Superior temporal gyrus (tissue), 1 donor: ENCODE results near the gene MYO7B.

Experiments
- DNase-seq: peaks from one replicate; pipeline ENCODE4 v3.0.0-alpha.2; 2016; ENCODE audit errors: extremely low spot score

MYO7B gene

DNA sequence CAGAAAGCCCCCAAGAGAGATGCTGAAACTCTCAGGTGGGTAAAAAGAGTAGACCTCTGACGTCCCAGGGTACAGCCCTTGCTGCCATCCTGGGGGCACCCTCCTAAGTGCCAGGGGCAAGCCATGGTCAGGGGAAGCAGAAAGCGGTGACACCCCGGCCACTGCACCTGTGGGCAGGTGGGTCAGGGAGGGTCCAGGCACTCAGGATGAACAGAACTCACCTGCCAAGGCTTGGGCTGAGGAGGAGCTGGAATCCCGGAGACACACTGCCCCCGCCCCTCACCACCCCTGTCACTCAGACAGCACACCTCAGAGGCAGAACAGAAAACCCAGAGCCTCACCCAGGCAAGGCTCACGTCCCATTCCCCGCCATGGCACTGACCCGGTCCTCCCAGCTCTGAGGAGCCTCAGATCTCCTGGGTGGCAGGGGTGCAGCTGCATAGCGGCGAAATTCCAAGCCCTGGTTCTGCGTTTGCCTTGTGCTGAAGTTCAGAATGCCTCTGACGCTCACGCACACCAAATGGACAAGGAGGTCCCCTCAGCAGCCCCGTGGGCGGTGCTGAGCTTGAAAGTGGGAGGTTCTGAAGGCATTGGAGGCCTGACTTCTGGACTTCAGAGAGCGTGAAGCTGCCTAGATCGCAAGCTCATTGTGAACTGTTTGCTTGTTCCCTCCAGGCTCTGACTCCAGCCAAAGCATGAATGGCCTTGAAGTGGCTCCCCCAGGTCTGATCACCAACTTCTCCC, 114.7 kb downstream of the MYO7B start:
- DNase-seq, result peak; percentile 13

DNA sequence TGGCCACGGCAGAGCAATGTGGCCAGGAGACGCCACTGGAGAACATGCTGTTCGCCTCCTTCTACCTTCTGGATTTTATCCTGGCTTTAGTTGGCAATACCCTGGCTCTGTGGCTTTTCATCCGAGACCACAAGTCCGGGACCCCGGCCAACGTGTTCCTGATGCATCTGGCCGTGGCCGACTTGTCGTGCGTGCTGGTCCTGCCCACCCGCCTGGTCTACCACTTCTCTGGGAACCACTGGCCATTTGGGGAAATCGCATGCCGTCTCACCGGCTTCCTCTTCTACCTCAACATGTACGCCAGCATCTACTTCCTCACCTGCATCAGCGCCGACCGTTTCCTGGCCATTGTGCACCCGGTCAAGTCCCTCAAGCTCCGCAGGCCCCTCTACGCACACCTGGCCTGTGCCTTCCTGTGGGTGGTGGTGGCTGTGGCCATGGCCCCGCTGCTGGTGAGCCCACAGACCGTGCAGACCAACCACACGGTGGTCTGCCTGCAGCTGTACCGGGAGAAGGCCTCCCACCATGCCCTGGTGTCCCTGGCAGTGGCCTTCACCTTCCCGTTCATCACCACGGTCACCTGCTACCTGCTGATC, 115.4 kb downstream of the MYO7B start:
- DNase-seq, result no peak

DNA sequence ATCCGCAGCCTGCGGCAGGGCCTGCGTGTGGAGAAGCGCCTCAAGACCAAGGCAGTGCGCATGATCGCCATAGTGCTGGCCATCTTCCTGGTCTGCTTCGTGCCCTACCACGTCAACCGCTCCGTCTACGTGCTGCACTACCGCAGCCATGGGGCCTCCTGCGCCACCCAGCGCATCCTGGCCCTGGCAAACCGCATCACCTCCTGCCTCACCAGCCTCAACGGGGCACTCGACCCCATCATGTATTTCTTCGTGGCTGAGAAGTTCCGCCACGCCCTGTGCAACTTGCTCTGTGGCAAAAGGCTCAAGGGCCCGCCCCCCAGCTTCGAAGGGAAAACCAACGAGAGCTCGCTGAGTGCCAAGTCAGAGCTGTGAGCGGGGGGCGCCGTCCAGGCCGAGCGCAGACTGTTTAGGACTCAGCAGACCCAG, 115.9 kb downstream of the MYO7B start:
- no peak for DNase-seq

DNA sequence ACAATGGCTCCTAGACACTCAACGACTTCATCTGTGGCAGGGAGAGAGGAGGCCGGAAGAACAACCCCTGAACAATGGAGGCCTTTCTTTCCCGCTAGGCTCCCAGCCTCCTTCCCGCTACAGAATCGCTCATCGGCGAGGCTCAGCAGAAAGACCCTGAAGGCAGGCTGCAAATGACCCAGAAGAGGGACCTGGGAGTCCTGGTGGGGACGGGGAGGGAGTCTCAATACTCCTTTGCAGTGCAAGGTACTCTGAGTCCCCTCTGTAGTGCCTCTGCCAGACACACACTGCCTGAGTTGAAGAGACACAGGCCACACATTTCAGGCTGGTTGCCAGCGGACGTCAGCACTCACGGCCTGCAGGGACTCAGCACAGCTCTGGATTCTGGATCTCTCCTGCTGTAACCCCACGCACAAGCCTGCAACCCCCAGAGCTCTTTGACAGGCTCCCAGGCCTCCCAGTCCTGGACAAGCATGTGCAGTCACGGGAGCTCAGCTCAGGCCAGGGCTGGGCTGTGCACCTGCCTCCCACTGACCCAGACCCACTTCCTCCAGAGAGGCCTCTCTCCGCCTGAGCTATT, 116.6 kb downstream of the MYO7B start:
- DNase-seq, result peak; percentile 89

DNA sequence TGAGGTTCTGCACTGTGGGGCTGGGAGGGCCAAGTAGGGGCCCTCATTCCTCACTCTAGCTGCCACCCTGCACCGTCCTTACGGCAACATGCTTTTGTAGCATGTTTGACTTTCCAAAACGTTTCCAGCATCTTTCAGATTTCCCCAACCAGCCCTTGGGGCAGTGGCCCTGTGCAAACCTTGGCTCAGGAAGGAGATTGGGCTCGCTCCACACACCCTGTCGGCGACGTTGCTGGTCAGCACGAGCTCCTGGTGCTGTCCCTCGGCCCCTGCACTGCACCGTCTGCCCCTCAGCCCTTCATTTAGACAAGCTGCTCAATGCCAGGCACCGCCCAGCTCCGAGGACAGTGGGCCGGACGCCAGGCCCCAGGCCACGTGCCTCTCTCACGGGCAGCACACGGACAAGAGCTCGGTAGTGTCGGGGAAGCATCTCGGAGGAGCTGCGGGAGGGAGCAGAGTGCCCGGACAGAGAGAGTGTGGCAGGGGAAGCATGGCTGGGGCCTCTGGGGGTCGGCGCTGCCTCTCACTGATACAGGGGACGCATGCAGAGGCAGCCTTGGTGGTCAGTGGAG, 117.4 kb downstream of the MYO7B start:
- DNase-seq, result no peak

DNA sequence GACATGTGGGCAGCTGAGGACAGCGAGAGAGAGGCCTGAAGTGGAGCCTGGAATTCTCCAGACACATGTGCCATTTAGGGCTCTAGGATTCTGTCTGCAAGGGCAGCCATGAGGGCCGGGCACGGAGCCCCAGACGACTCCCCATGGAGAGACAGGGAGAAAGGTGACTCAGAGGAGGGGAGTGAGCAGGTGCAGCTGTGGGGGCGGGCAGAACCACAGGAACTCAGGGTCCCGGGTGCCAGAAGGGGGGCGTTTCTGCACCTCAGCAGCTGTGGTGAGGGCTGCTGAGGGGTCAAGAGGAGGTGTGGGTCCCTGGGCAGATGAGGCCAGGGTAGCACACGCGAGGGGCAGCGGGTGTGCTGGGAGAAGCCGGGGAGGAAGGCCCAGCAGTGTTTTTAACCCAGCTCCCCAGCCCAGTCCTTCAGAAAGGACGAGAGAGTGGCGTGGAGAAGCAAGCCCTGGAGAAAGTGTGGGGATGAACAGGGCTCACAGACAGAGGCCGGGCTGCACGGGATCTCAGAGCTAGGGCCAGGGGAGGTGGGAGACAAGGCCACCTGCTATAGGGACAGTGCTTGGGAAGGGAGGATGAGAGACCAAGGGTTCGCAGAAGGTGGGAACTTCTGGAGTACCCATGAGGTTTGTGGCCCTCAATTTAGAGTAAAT, 118.1 kb downstream of the MYO7B start:
- DNase-seq, result no peak

DNA sequence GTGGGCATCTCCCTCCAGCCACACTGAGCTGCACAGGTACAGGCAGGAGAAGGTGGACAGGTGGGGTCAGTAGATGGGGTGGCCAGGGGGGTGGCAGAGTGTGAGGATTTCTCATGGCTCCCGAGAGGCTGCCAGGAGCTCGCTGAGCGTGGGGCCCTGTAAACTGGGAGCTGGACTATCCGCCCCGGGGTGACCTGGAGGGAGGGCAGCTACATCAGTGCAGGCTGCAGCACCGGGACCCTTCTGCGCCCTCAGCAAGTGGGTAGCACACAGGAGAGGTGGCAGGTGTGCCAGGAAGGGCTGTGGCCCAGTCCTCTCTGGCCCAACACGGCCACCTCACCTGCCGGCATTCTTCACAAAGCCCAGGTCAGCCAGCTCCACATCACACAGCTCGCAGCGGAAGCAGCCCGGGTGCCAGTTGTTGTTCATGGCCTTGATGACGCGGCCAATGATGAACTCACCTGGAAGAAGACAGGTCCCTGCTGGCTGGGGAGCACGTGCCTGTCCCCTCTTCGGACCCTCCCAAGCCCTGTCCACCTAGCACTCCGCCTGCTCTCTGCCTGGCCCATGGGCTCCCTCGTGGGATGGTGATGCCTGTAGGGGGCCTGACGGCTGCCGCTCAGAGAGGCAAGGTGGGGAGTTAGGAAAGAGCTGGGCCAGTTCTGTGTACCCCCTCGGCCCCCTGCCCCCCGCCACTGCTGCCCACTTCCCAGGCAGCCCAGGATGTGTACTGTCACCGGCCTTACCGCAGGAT, 118.8 kb downstream of the MYO7B start:
- DNase-seq, result no peak

DNA sequence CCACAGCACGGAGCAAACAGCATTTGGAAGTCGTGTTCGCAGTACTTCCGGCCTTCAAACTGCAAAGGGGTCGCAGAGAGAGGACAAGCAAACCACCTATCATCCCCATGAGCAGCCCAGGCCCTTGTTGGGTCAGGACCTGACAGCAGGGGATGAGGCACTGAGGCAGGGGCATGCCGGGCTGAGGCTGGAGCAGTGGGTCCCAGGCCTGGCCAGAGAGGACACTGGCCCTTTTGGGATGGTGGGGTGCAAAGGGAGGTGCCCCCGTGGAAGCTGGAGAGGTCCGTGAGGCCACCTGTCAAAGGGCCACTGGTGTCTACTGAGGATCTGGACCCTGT, 119.3 kb downstream of the MYO7B start:
- DNase-seq, result no peak

DNA sequence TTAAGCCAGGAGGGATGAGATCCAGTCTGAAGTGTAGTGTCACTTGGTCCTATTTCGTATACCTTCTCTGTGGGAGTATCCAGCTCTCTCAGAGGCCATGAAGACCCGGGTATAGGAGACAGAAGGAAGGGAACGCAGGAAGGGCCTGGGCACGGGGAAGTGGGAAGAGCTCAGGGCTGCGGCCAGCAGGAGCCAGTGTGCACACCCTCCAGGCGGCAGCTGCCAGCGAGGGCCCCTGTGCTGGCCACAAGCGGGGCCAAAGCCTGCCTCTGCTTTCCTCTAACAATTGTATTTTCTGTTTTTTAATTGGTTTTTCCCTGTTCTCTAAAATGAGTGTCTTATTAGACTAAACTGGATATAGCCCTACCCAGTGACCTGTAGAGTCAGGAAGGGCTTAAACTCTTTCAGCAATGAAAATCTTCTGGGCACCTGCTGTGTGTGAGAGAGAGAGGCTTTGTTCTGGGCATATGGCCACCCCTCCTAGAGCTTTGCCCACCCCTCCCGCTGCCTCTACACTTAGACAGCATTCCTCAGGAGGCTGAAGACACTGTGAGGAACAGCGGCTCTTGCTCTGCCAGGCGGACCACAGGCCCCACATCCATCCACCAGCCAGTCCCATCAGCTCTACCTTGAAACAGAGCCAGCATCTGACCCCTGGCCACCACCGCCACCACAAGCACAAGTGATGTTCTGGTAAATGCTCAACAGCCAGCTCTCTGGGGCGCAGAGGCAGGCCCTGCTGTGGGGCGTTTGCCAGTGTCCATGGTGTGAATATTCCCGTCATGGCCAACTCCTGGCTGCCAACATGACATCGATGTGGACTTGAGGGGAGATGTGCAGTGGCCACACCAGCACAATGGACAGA, 120.0 kb downstream of the MYO7B start:
- no peak for DNase-seq

DNA sequence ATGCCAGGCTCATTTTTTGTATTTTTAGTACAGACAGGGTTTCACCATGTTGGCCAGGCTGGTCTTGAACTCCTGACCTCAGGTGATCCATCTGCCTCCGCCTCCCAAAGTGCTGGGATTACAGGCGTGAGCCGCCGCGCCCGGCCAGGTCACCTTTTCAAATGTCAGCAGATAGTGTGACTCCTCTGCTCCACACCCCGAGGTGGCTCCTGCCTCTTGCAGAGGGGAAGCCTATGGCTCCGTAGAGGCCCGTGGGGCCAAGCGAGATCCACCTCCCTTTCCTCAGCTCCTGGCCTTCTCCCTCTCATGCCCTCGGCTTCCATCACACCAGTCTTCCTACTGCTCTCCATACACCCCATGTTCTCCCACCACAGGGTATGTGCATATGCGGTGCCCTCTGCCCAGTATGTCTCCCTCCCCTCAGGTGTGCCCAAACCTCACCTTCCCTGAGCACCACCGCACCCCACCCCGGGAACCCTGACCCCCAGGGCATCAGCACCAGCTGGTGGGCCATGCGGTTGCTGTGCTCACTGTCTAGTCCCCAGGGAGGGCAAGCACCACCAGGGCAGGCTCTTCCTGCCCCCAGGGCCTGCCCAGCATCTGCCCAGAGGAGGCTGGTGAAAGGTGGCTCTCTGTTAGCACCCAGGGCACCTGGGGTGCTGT, 121.2 kb downstream of the MYO7B start:
- no peak for DNase-seq

DNA sequence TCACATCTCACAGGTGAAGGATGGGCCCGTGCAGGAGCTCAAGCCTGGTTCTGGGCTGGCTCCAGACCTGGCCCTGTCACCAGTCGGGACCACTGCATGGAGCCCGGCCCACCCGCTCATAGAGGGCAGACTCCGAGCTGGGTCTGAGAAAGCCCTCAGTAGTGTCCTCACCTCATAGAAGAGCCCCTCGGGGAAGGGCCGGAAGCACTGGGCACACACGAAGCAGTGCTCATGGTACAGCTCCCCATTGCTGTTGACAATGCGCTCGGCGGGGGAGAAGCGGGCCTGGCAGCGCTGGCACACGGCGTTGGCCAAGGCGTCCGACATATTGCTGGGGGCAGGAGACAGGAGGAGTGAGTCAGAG, 121.7 kb downstream of the MYO7B start:
- no peak for DNase-seq

DNA sequence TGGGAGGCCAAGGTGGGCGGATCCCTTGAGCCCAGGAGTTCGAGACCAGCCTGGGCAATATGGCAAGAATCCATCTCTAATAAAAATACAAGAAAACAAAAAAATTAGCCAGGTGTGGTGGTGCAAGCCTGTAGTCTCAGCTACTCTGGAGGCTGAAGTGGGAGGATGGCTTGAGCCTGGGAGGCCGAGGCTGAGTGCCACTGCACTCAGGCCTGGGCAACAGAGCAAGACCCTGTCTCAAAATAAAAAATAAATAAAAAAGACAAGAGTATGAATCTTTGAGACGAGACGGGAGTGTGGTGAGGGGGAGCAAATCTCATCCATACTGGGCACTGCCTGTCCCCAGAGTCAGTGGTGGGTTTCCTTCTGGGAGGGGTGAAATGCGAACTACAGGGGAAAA, 122.7 kb downstream of the MYO7B start:
- DNase-seq, result no peak

DNA sequence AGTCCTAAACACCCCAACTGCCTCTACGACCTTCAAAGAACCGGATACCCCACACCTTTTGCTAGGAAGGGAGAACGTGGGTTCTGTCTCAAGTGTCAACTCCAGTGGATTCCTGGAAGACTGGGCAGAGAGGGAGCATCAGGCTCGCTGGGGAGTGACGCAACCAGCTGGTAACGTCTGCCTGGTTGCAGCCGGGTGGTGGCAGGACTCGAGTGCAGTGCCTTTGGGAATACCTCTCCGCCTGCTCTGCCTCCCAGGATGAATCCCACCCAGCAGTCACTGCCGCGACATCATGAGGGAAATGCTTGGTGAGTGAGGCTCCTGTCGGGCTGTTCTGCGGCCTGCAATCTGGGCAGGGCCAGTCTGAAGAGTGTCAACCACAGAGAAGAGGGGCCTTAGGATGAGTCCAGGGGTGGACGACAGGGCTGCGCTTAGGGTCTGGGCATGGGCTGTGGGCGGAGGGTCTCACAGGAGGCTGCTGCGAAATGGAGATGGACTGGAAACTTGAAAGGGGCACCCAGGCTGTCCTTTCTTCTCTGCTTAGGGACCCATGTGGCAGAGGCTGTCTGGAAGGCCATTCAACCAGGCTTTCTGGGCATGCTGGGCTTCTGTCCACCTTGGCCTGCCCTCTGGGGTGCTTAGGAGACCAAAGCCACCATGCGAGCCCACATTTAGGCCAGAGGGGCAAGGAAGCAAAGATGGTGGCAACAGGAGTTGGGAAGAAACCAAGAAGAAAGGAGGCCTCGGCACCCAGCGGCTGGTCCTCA, 123.3 kb downstream of the MYO7B start:
- DNase-seq, result no peak

DNA sequence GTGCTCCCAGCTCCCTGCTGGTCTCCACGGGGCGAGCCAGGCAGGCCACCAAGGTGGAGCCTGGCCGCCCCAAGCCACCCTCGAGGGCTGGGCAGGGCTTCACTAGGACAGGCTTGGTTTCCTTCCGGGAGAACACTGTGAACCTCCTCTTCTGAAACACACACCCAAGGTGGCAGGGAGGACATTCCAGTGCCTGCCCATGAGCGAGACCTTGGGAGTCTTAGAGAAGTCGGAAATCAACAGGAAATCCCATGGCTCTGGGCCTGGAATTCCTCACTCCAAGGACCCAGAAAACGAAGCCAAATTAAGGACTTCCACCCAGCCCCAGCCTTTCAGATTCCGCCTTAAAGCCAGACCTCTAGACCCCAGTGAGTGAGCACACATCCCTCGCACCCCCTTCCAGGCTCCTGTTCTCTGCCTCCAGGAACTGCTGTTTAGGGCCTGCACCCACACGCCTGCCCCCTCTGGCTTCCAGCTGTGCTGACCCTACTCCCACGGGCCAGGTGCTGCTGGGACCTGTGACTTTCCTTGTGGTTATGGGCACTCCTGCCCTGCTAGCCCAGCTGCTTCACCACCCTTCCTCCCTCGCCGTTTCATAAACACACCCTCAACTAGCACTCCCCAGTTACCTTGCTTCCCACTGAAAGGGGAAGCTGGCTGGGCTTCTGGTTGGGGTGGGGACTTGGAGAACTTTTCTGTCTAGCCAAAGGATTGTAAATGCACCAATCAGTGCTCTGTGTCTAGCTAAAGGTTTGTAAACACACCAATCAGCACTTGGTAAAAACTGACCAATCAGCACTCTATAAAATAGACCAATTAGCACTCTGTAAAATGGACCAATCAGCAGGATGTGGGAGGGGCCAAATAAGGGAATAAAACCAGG, 124.2 kb downstream of the MYO7B start:
- DNase-seq, result no peak

DNA sequence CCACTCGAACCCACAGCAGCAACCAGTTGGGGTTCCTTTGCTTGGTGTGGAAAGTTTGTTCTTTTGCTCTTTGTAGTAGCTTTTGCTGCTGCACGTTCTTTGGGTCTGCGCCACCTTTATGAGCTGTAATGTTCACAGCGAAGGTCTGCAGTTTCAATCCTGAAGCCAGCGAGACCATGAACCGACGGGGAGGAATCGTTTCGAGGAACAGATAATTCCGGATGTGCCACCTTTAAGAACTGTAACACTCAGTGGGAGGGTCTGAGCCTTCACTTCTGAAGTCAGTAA, 124.8 kb downstream of the MYO7B start:
- no peak for DNase-seq

DNA sequence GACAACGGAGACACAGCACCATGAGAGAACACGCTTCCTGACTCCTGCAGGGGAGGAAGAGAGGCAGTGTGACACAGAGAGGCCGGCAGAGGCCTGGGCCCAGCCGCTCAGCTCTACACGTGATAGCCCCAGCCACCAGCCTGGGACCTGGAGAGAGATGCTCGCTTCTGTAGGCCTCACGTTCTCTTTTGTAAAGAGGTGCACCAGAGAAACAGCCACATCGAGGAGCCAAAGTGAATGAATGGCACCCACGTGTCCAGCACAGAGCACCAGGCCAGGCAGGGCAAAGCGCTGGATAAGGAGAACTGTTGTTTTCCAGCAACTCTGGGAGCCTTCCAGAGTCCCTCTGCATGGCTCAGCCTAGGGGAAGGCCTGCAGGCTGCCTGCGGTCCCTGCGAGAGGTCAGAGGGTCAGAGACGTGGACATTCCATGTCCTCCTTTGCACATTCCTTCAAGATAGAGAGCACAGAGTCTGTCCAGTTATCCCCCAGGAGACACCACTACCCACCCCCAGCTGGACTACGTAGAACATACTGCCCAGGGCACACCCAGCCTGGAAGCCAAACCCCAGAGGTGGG, 125.7 kb downstream of the MYO7B start:
- DNase-seq, result peak; percentile 80

DNA sequence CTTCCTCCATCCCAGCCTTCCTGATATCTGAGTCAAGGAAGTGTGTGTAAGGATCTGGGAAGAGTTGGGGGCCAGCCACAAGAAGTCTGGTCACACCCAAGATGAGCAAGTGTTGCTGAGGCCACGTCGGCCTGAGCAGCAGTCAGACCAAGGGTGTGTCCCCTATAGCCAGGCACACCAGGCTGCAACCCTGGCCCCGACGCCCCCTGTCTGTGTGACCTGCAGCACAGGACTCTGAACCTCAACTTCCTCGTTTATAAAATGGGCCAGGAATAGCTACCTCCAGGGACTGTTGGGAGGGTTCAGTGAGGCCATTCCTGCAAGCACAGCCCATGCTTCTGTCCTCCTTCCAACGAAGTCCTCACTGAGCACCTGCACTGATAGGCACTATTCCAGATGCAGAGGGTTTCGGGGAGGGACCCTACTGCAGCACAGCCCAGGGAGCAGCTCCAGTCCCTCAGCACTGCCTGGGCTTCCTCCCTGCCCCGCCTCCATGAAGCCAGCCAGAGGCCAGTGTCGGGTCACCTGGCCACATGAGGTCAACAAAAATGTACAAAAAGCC, 126.5 kb downstream of the MYO7B start:
- DNase-seq, result no peak

DNA sequence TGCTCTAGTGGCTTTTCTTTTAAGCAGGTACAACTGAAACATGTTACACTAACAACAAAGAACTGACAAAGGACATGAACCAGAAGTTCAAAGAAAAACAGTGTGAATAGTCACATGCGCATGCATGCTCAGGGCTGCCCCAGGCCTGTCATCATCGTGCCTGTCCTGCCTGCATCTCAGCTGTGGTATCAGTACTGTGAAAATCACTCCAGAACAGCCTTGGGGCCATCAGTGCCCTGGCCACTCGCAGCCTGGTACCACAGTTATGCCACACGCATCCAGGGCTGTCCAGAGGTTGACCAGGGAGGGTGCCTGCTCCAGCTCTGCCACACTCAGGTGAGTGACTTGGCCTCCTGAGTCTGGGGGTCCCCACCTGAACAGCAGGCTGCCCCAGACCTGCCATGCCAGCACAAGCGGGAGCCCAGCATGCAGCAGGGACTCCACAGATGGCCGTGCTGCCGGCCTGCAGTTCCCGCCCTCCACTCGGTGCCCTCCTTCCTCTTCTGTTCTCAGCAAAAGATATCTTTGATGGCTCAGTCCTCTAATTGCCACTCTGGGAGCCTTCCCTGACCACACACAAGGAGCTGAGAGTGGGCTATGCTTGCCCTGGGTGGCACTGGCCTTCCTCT, 127.6 kb downstream of the MYO7B start:
- DNase-seq, result no peak
